ENCODE results near the gene SCN1A. TPM values are rescaled to one million over a fixed set of nuclear protein-coding genes. Genes with fewer than 3 reads are reported as not detected.
A peak's percentile ranks its signal among the peaks of the same experiment; 100 is the strongest.

SCN1A gene
- total and polyA plus RNA-seq, 4 donors, result 2.1 to 32.6 (median 14.5) TPM

GRCh38 chr2:166147883-166148282, 20.1 kb upstream of the SCN1A start:
- Histone ChIP-seq H3K4me1 (ENCODE audit: control insufficient read depth in 5 of 5, insufficient read depth in 5 of 5, low read length in 5 of 5) (no peaks in the 10 kb centered on the region), H3K27me3 (ENCODE audit: control insufficient read depth in 3 of 3, insufficient read depth in 3 of 3, low read length in 2 of 3) (no peaks in the 10 kb centered on the region), H3K9me3 (ENCODE audit: control insufficient read depth in 4 of 4, insufficient read depth in 3 of 4, low read length in 3 of 4) (no peaks in the 10 kb centered on the region), H3K27ac (ENCODE audit: low read depth in 1 of 2, low read length in 1 of 2) (no peak overlapping the region), H3K36me3 (ENCODE audit: control insufficient read depth in 4 of 4, insufficient read depth in 4 of 4, low read length in 4 of 4) (no peaks in the 10 kb centered on the region), H3K4me3 (no peak overlapping the region), H3K9ac (ENCODE audit: insufficient read depth in 1 of 2, low read length in 2 of 2) (no peak overlapping the region)
- ATAC-seq (ENCODE audit: insufficient read depth, low FRiP score), result no peak
- no peak for TF ChIP-seq CTCF (IDR thresholded peaks at IDR 0.05; ENCODE audit: control extremely low read depth, extremely low read depth)
- DNase-seq, result no peak
- 76 to 83% methylated on average over 2 of the region's 2 CpGs for WGBS, 2 donors

GRCh38 chr2:166144071-166144470, 16.3 kb upstream of the SCN1A start:
- Histone ChIP-seq H3K36me3 (ENCODE audit: control insufficient read depth in 4 of 4, insufficient read depth in 4 of 4, low read length in 4 of 4) (no peaks in the 10 kb centered on the region), H3K4me3 (no peak overlapping the region), H3K4me1 (ENCODE audit: control insufficient read depth in 5 of 5, insufficient read depth in 5 of 5, low read length in 5 of 5) (peaks cover 0 to 11% (median 0%) of the 10 kb centered on the region in 5 donors), H3K9me3 (ENCODE audit: control insufficient read depth in 4 of 4, insufficient read depth in 3 of 4, low read length in 3 of 4) (no peaks in the 10 kb centered on the region), H3K9ac (ENCODE audit: insufficient read depth in 1 of 2, low read length in 2 of 2) (no peak overlapping the region), H3K27me3 (ENCODE audit: control insufficient read depth in 3 of 3, insufficient read depth in 3 of 3, low read length in 2 of 3) (no peaks in the 10 kb centered on the region), H3K27ac (ENCODE audit: low read depth in 1 of 2, low read length in 1 of 2) (no peak overlapping the region)
- WGBS, 2 donors, result 29 to 58% methylated on average over 1 of the region's 1 CpG
- DNase-seq, result peak; percentile 42 to 88 (median 87)
- no peak for ATAC-seq (ENCODE audit: insufficient read depth, low FRiP score)
- no peak for TF ChIP-seq CTCF (IDR thresholded peaks at IDR 0.05; ENCODE audit: control extremely low read depth, extremely low read depth)

GRCh38 chr2:166140932-166141331, 13.1 kb upstream of the SCN1A start:
- DNase-seq (peak; percentile 14 to 60 (median 34)), ATAC-seq (ENCODE audit: insufficient read depth, low FRiP score) (peak; percentile 75)
- WGBS, 2 donors, result 58 to 67% methylated on average over 2 of the region's 2 CpGs

More at GRCh38 chr2:166140932-166141331, 13.1 kb upstream of the SCN1A start:
- H3K9ac ChIP-seq (ENCODE audit: insufficient read depth in 1 of 2, low read length in 2 of 2), result no peak overlapping the region
- no peak overlapping the region for H3K4me3 ChIP-seq
- H3K9me3 ChIP-seq (ENCODE audit: control insufficient read depth in 4 of 4, insufficient read depth in 3 of 4, low read length in 3 of 4), result peaks cover 0 to 2% (median 0%) of the 10 kb centered on the region in 4 donors
- no peaks in the 10 kb centered on the region for H3K36me3 ChIP-seq (ENCODE audit: control insufficient read depth in 4 of 4, insufficient read depth in 4 of 4, low read length in 4 of 4)
- H3K27ac ChIP-seq (ENCODE audit: low read depth in 1 of 2, low read length in 1 of 2), result peak overlapping the region in 1 of 2 donors; percentile 4
- TF ChIP-seq CTCF (IDR thresholded peaks at IDR 0.05; ENCODE audit: control extremely low read depth, extremely low read depth), result no peak
- H3K4me1 ChIP-seq (ENCODE audit: control insufficient read depth in 5 of 5, insufficient read depth in 5 of 5, low read length in 5 of 5), result peaks cover 0 to 11% (median 0%) of the 10 kb centered on the region in 5 donors
- no peaks in the 10 kb centered on the region for H3K27me3 ChIP-seq (ENCODE audit: control insufficient read depth in 3 of 3, insufficient read depth in 3 of 3, low read length in 2 of 3)
